EL (cell line): ENCODE measurements around the gene SLC7A9.
"Not testable (repeated sequence)": the region's sequence is repeated elsewhere in the genome, so short reads cannot be mapped to it uniquely, and the experiment has no call there.

Experiments
- DNase-seq: peaks from one replicate; pipeline ENCODE4 v3.0.0-alpha.2; 2016

SLC7A9 gene

DNA sequence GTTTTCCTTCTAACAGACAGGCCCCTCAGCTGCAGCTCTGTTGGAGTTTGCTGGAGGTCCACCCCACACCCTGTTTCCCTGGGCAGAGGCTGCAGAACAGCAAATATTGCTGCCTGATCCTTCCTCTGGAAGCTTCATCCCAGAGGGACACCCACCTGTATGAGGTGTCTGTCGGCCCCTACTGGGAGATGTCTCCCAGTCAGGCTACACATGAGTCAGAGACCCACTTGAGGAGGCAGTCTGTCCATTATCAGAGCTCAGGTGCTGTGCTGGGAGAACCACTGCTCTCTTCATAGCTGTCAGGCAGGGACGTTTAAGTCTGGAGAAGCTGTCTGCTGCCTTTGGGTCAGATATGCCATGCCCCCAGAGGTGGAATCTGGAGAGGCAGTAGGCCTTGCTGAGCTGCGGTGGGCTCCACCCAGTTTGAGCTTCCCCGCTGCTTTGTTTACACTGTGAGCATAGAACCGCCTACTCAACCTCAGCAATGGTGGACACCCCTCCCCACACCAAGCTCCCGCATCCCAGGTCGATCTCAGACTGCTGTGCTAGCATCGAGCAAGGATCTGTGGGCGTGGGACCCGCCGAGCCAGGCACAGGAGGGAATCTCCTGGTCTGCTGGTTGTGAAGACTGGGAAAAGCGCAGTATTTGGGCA is 82.3 kb downstream of the SLC7A9 start:
- DNase-seq, result not testable (repeated sequence)

DNA sequence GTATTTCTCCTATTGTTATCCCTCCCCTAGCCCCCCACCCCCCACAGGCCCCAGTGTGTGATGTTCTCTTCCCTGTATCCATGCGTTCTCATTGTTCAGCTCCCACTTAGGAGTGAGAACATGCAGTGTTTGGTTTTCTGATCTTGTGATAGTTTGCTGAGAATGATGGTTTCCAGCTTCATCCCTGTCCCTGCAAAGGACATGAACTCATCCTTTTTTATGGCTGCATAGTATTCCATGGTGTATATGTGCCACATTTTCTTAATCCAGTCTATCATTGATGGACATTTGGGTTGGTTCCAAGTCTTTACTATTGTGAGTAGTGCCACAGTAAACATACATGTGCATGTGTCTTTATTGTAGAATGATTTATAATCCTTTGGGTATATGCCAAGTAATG is 87.5 kb downstream of the SLC7A9 start:
- not testable (repeated sequence) for DNase-seq

DNA sequence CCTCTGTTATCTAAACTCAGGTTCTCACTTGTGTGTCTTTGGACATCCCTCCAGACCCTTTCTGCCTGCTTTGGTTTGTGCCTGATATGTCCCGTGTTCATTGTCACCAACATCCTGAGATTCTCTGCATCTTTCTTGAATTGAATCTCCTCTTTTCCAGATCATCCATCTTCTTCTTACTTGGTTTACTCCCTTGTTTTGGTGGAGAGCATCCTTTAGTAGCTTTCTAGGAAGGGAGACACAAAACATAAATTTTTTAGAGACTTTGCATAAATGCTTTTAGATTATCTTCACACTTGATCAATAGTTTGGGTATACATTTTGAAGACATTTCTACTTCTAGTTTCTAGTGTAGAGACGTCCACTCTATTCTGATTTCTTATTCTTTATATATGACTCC is 88.3 kb downstream of the SLC7A9 start:
- no peak for DNase-seq
